HG02571 (cell line): Measurements from ENCODE around the gene ULK3.

Experiments used
- ATAC-seq: cut with Tn5 transposase; IDR thresholded peaks from one replicate; pipeline ENCODE4 v1.9.1; 2021; ENCODE audit warnings: mild to moderate bottlenecking, moderate library complexity; ENCODE audit not compliant: unreplicated experiment

ULK3 gene

DNA sequence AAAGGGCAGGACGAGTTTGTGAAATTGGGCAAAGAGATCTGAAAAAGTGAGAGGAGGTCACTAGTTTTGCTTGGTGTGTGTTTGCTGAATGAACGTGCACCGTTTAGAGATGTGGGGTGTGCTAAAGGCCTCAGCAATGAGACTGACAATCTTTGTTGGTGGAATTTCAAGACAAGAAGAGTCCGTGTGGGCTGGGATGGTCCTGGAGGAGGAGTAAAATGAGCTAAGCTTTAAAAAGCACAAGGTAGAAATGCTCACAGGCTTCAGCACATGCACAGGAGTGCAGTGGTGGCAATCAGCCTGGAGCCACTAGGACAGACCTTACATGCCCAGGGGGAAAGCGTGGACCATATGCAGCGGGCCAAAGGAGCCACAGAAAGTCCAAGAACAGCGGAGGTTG is 18.0 kb downstream of the ULK3 start:
- no peak for ATAC-seq

- ATAC-seq = no peak
Measured at GRCh38 chr15:74823324-74823723, 19.6 kb downstream of the ULK3 start.

- no peak for ATAC-seq
Measured at GRCh38 chr15:74822233-74822632, 20.7 kb downstream of the ULK3 start.

DNA sequence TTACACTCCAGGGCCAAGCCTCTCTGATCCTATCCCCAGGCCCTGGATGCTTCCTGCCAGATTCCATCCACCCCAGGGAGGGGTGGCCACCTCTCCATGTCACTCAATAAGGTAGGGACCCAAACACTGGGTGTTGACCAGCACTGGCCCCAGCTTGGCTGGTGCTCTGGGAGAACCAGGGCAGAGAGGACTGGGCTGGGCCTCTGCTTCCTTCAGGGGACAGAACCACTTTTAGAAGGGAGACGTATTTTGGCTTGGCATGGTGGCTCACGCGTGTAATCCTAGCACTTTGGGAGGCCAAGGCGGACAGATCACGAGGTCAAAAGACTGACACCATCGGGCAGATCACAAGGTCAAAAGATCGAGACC is 21.2 kb downstream of the ULK3 start:
- no peak for ATAC-seq

DNA sequence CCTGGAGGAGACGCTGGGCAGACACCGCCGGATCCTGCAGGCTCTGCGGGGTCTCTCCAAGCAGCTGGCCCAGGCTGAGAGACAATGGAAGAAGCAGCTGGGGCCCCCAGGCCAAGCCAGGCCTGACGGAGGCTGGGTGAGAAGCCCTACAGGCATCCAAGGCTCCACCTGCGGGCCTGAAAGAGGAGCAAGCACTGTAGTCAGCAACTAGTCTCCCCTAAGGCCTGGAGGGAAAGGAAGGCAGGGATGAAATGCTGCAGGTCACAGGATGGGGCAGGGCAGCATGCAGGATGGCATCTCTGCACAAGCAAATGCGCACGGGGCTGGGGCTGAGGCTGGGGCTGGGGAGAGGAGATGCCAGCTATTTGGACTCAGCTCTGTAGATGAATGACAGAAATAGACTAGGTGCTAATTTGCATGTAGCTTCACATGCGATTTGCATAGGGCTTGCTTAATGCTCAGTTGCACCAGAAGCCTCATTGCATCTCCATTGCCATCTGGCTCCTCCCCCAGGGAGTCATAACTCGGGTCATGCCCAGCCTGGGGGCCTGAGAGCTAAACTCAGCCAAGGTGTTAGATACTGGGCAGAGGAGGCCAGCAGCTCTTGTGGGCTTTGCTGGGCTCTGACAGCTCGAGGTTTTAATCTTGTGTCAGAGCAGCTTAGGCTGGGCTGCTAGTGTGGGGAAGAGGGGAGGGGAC is 21.7 kb downstream of the ULK3 start:
- peak; percentile 50 for ATAC-seq

DNA sequence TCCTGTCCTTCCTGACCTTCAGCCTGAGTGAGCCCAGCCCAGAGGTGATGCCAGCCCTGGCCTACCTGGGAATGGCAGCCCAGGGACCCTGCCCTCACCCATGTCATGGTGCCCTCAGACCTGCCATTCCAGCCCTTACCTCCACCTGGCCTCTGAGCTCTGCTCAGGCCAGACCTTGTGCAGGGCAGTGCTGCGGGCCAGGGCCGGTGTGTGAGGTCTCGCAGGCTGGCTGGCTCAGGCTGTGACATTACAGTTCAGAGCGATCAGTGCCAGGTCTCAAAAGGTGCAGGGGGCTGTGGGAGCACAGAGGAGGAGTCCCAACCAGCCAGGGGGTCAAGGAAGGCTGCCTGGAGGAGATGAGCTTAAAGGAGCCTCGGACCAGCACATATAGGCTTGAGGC is 22.9 kb downstream of the ULK3 start:
- ATAC-seq = no peak

GRCh38 chr15:74817370-74817737 is 25.6 kb downstream of the ULK3 start:
- ATAC-seq = no peak

DNA sequence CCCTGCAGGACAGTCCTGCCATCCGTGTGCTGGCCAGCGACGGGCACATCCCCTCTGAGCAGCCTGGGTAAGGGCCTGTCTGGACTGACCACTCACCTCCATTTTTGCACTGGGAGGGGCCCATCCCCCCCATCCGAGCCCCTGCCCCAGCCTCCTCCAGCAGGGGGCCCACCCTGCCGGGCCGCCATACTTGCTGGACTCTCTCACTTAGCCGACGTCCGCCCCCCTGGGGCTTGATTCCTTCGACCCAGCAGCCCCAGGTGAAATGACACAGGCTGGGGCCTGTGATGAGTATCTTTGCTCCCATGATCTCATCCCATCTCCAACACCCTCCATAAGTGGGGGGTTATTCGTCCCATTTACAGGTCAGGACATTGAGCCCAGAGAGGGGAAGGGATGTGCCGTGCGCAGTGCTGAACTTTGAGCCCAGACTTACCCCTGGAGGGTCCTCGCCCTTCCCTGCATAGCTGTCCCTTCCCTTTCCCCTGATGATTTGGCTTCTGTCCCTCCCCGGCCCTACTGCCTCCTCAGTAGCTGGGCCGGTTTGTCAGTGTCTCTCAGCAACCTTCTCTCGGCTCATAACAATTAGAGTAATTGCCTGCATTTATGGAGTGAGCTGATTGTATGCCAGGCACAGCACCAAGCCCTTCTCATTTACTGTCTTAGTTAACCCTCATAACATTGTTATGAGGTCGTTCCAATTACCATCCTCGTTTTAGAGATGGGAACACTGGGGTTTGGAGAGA is 26.2 kb downstream of the ULK3 start:
- ATAC-seq = no peak

- ATAC-seq = no peak
Measured at GRCh38 chr15:74815961-74816360, 27.0 kb downstream of the ULK3 start.

GRCh38 chr15:74815121-74815934 is 27.6 kb downstream of the ULK3 start:
- ATAC-seq = no peak

- ATAC-seq = no peak
Measured at GRCh38 chr15:74812533-74812932, 30.4 kb downstream of the ULK3 start, which contains the start of gene LMAN1L. Gene LMAN1L (plus strand): TSS chr15:74812835. CDS start chr15:74812855, 20 bp downstream.

- no peak for ATAC-seq
Measured at GRCh38 chr15:74809956-74810355, 33.0 kb downstream of the ULK3 start.

DNA sequence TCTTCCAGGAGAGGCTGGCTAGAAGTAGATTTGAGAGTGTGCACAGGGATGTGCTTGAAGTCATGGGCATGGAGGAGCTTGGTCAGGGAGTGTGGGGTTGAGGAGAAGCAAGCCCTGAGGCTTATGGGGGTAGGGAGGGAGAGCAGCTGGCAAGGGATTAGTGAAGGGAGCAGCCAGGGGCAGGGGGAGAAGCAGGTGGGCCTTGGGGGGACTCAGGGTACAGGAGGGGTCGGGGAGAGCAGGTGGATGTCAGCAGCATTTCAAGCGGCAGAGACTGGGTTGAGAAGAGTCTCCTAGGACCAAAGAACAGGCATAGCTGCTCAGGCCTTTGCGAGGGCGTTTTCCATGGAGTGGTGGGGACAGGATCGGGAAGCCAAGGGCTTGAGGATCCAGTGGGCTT is 33.7 kb downstream of the ULK3 start:
- ATAC-seq = no peak

DNA sequence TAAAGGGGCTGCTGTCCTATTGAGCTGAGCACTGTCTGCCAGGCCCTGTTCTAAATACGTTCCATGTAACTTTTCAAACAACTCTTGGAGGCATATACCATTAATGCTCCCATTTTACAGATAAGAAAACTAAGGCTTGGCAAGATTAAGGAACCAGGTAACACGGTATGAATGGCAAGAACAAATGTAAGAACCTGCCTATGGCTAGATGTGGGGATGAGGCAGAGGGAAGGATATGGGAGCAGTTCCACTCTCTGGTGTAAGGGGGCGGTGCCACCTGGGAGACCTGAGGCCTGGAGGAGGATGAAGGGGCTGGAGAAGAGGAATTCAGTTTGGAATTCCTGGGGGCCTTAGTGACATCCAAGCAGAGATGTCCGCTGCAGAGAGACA is 34.1 kb downstream of the ULK3 start:
- ATAC-seq = no peak

DNA sequence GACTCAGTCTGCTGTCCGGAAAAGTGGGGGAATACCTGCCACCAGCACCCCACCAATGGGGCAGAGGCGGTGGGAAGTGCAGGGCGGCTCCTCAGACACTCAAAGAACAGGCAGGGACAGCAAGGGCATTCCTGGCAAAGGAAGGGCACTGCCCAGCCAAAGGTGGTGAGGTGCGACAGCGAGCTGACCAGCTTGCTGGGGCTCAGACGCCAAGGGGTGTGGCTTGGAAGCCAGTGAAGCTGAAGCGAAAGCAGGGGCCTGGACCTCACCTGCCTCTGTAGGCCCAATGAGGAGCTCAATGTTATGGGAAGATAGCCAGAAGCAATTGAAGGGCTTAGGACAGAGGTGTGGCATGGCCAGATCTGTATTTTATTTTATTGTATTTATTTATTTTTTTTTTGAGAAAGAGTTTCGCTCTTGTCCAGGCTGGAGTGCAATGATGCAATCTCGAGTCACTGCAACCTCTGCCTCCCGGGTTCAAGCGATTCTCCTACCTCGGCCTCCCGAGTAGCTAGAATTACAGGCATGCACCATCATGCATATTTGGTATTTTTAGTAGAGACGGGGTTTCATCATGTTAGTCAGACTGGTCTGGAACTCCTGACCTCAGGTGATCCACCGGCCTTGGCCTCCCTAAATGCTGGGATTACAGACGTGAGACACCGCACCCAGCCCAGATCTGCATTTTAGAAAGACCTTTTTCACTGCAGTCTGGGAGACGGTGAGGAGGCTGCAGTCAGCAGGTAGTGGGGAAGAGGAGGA is 34.7 kb downstream of the ULK3 start:
- no peak for ATAC-seq

- no peak for ATAC-seq
Measured at GRCh38 chr15:74807282-74807681, 35.7 kb downstream of the ULK3 start.

GRCh38 chr15:74804935-74805334 is 38.0 kb downstream of the ULK3 start:
- no peak for ATAC-seq

DNA sequence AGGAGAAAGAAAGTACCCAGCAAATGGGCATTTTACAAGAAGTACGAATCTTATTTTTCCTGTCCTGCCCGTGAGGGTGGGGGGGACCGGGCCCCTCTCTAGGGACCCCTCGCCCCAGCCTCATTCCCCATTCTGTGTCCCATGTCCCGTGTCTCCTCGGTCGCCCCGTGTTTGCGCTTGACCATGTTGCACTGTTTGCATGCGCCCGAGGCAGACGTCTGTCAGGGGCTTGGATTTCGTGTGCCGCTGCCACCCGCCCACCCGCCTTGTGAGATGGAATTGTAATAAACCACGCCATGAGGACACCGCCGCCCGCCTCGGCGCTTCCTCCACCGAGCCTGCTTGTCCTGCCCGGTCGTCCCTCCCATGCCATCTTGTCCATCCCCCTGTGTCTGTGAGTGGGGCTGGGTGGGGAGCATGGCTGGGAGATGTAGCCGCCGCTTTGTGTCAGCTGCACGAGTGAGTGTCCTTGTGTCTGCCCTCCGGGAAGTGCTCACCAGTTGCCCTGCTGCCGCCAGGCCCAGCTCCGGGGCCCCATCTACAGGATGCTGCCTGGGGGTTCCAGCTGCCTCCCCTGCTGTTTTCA is 40.0 kb downstream of the ULK3 start:
- ATAC-seq = no peak

DNA sequence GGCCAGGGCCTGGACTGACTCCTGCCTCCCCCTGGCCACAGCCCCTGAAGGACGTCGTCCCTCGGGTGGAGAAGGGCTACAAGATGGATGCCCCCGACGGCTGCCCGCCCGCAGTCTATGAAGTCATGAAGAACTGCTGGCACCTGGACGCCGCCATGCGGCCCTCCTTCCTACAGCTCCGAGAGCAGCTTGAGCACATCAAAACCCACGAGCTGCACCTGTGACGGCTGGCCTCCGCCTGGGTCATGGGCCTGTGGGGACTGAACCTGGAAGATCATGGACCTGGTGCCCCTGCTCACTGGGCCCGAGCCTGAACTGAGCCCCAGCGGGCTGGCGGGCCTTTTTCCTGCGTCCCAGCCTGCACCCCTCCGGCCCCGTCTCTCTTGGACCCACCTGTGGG is 40.7 kb downstream of the ULK3 start:
- ATAC-seq = no peak

- no peak for ATAC-seq
Measured at GRCh38 chr15:74801311-74801997, 41.5 kb downstream of the ULK3 start.
